Left ventricle myocardium inferior (tissue), 1 donor: ENCODE data around the gene BPIFB3. TPM values are rescaled to one million over a fixed set of nuclear protein-coding genes. Genes with fewer than 3 reads are reported as not detected.
"Not testable (repeated sequence)": the region's sequence is repeated elsewhere in the genome, so short reads cannot be mapped to it uniquely, and the experiment has no call there.

ENCODE experiments used
- DNase-seq: peaks from one replicate; pipeline ENCODE4 v3.0.0-alpha.2; 2020
- H3K27ac ChIP-seq: fragments of 200-600 bp; replicated peaks from 2 replicates; pipeline ENCODE4 v1.8.0; 2021
- H3K27me3 ChIP-seq: fragments of 200-600 bp; 2 replicates; pipeline ENCODE4 v1.8.0; 2021; ENCODE audit warnings: low read depth
- H3K36me3 ChIP-seq: fragments of 200-600 bp; 2 replicates; pipeline ENCODE4 v1.8.0; 2021
- H3K4me1 ChIP-seq: fragments of 200-600 bp; 2 replicates; pipeline ENCODE4 v1.8.0; 2021
- H3K4me3 ChIP-seq: fragments of 200-600 bp; 2 replicates; pipeline ENCODE4 v1.8.0; 2021; ENCODE audit warnings: mild to moderate bottlenecking, moderate library complexity
- H3K9me3 ChIP-seq: fragments of 200-600 bp; replicated peaks from 2 replicates; pipeline ENCODE4 v1.8.0; 2021
- intact Hi-C: fragments of 100-400 bp; cut with micrococcal nuclease; formaldehyde crosslinking; loops from one replicate; pipeline ENCODE4 v1.11.0; 2022
- total RNA-seq: library from RNA; stranded (reverse); fragmentation: NEBNext Ultra II Directional; extraction: Animal tissue kit (Norgen Biotek cat#: 25700); gene quantifications from one replicate; pipeline ENCODE4 v1.2.1, GENCODE V29; 2021
- TF ChIP-seq, protein P1 (sequence below): fragments of 200-600 bp; IDR thresholded peaks from 2 replicates; pipeline ENCODE4 v1.8.0; 2021; ENCODE audit warnings: antibody characterized with exemption, mild to moderate bottlenecking, borderline replicate concordance
- donor health status: DM: no; HTN: yes; CAD: no; lungs with severe emphysema.

The BPIFB3 gene
- total RNA-seq, 1 donor from 2014 or later, result not detected

DNA sequence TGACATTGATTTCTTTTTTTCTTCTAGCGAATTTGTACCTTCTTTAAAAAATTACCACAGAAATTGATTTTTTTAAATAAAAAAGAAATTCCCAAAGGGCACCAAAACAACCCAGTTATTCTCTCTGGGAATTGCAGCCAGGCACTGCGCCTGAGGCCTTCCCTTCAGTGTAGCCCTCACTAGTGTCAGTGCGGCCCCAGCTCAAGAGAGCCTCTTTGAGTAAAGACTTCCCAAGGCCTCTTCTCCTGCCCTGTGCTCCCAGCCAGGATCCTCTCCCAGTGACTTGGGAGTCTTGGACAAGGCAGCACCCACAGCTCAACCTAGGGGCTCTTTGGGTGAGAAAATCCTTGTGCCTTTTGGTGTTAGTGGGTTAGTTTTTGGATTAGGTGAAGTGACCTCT is 67.2 kb downstream of the BPIFB3 start:
- intact Hi-C loops, result no loop called here
- Histone ChIP-seq H3K4me3 (no peak overlapping the region), H3K9me3 (peaks cover 12% of the 10 kb centered on the region), H3K36me3 (no peaks in the 10 kb centered on the region), H3K27me3 (peaks cover 10% of the 10 kb centered on the region), H3K4me1 (peaks cover under 1% of the 10 kb centered on the region), H3K27ac (no peak overlapping the region)
- no peak for DNase-seq
- TF ChIP-seq, protein P1, sequence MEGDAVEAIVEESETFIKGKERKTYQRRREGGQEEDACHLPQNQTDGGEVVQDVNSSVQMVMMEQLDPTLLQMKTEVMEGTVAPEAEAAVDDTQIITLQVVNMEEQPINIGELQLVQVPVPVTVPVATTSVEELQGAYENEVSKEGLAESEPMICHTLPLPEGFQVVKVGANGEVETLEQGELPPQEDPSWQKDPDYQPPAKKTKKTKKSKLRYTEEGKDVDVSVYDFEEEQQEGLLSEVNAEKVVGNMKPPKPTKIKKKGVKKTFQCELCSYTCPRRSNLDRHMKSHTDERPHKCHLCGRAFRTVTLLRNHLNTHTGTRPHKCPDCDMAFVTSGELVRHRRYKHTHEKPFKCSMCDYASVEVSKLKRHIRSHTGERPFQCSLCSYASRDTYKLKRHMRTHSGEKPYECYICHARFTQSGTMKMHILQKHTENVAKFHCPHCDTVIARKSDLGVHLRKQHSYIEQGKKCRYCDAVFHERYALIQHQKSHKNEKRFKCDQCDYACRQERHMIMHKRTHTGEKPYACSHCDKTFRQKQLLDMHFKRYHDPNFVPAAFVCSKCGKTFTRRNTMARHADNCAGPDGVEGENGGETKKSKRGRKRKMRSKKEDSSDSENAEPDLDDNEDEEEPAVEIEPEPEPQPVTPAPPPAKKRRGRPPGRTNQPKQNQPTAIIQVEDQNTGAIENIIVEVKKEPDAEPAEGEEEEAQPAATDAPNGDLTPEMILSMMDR, result no peak

DNA sequence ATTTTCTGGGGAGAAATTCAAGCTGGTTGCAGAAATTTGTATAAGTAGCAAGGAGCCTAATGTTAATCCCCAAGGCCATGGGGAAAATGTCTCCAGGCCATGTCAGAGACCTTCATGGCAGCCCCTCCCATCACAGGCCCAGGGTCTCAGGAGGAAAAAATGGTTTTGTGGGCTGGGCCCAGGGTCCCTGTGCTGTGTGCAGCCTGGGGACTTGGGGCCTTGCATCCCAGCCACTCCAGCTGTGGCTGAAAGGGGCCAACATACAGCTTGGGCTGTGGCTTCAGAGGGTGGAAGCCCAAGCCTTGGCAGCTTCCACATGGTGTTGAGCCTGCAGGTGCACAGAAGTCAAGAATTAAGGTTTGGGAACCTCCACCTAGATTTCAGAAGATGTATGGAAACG is 68.6 kb downstream of the BPIFB3 start:
- H3K27ac ChIP-seq, intact Hi-C loops: not testable (repeated sequence)

More for the DNA sequence above, 68.6 kb downstream of the BPIFB3 start:
- not testable (repeated sequence) for H3K36me3 ChIP-seq, H3K4me1 ChIP-seq, DNase-seq, H3K4me3 ChIP-seq
- H3K27me3 ChIP-seq, result peaks cover 10% of the 10 kb centered on the region
- peaks cover 12% of the 10 kb centered on the region for H3K9me3 ChIP-seq

Other genes starting within 250 kb of the BPIFB3 start
- 58.4 TPM for gene MAPRE1, start 233.9 kb upstream of the BPIFB3 start, total RNA-seq
- not detected for gene EFCAB8, start 195.0 kb upstream of the BPIFB3 start, total RNA-seq
- gene SUN5, start 49.5 kb upstream of the BPIFB3 start, total RNA-seq, result not detected
- gene BPIFB2, start 46.2 kb upstream of the BPIFB3 start, total RNA-seq, result not detected
- not detected for gene BPIFB6, start 22.3 kb upstream of the BPIFB3 start, total RNA-seq
- gene BPIFB4, start 25.7 kb downstream of the BPIFB3 start, total RNA-seq, result not detected
- not detected for gene BPIFA2, start 114.3 kb downstream of the BPIFB3 start, total RNA-seq
- gene BPIFA3, start 163.4 kb downstream of the BPIFB3 start, total RNA-seq, result not detected
- gene BPIFA1, start 182.1 kb downstream of the BPIFB3 start, total RNA-seq, result not detected
- not detected for gene BPIFB1, start 229.3 kb downstream of the BPIFB3 start, total RNA-seq